ENCODE results near the gene PTPN22. TPM values are rescaled to one million over a fixed set of nuclear protein-coding genes. Genes with fewer than 3 reads are reported as not detected.

The PTPN22 gene
- polyA plus RNA-seq, 4 donors = 0.27 to 0.51 (median 0.44) TPM

DNA sequence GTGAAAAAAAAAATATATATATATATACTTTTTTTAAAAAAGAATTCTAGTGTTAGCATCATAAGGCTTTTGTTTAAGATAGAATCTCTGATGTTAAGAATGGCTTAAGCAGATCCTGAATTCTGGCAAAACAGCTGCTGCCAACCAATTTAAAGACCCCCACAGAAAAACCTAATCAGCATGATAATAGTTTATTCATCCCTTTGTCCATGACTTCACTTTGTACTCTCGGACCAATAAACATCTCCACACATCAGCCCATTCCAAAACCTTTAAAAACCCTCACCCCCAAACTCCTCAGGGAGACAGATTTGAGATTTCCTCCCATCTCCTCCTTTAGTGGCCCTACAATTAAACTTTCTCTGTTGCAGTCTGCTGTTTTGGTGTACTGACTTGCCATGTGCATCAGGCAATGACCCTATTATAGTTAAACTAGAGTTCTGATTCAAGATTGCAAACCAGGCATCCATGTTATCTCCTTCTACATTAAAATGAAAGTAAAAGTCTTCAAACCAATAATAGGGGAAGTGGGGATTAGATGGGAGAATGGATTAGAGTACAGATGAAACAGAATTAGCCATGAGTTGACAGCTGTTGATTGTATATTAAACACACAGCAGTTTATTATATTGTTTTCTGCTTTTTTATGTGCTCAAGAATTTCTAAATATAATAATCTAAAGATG is 102.5 kb downstream of the PTPN22 start:
- DNase-seq (ENCODE audit: low read depth in 4 of 4, low spot score in 3 of 4) = no peak

DNA sequence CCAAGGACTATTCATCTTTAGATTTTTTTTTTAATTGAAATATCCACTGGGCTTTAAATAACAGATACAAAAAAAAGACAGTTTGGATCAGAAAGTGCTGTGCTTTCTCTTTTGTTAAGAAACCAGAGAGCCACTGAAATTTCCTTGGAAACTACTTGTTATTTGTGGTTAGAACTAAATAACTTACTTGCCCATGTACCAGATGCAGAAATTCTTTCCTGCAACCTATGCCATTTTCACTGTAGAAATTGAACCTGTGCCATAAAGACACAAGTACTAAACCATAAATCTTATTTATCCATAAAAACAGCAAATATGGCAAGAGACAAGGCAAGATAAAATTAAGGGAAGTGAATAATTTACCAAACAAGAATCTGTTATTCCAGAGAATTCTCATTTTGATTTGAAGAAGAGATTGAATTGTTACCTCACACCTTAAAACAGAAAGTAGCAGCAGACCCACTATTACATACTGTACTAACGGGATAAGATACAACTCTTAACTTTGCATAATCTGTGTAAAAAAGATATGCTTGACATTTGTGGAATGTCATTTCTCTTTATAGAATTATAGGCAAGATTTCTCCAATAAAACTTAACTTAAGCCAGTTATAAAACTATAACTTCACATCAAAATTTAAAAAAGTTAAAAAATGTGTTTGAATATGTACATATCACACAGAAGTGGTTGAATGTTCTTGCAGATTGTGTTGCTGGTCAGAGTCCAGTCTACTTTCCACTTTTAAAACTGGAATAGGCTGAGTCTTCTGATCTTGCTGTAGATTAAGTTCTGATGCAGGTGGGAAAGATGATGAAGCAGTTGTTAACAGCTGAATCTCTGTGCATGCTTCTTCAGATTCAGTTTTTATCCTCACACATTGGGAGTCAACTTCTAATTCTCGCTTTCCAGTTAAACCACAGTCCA is 105.9 kb downstream of the PTPN22 start:
- no peak for DNase-seq (ENCODE audit: low read depth in 4 of 4, low spot score in 3 of 4)

Other genes with a start within 250 kb of the PTPN22 start
- gene PHTF1, start 112.2 kb downstream of the PTPN22 start, polyA plus RNA-seq (ENCODE audit: insufficient read length in 4 of 4) = 10 to 100 TPM; 23.3 to 24.8 (median 23.9) TPM
- 10 to 100 TPM; 24.1 to 32.5 (median 27.7) TPM for gene RSBN1, start 59.2 kb downstream of the PTPN22 start, polyA plus RNA-seq (ENCODE audit: insufficient read length in 4 of 4)
- gene BCL2L15, start 15.9 kb upstream of the PTPN22 start, polyA plus RNA-seq (ENCODE audit: insufficient read length in 4 of 4) = under 1 TPM; 0.56 to 0.90 (median 0.63) TPM
- gene AP4B1, start 33.1 kb upstream of the PTPN22 start, polyA plus RNA-seq (ENCODE audit: insufficient read length in 4 of 4) = 10 to 100 TPM; 24.0 to 33.0 (median 26.0) TPM
- gene DCLRE1B, start 33.6 kb upstream of the PTPN22 start, polyA plus RNA-seq (ENCODE audit: insufficient read length in 4 of 4) = 10 to 100 TPM; 10.2 to 12.7 (median 11.1) TPM
- gene HIPK1, start 57.6 kb upstream of the PTPN22 start, polyA plus RNA-seq (ENCODE audit: insufficient read length in 4 of 4) = 10 to 100 TPM; 38.7 to 47.9 (median 44.7) TPM
- gene OLFML3, start 107.8 kb upstream of the PTPN22 start, polyA plus RNA-seq (ENCODE audit: insufficient read length in 4 of 4) = 100 to 1,000 TPM; 131 to 178 (median 166) TPM

Data from right renal pelvis (tissue), 4 donors.